Measurements from ENCODE around the gene FBXO47.

GRCh38 chr17:38961413-38961812 lies 5.8 kb downstream of the FBXO47 start:
- TF ChIP-seq CTCF (IDR thresholded peaks at IDR 0.05 in 4 of 5, conservative IDR thresholded peaks at IDR 0.05 in 1 of 5) (no peak), POLR2A (IDR thresholded peaks at IDR 0.05) (no peak)
